Measurements from ENCODE around the gene GLIS2.
A peak's percentile ranks its signal among the peaks of the same experiment; 100 is the strongest.

The GLIS2 gene

GRCh38 chr16:4309102-4309832, 6.6 kb upstream of the GLIS2 start:
- peak overlapping the region; percentile 92; the same call in 1 of the 2 replicates for H3K27ac ChIP-seq
- H3K4me1 ChIP-seq = peaks cover 63% of the 10 kb centered on the region
- H4K20me1 ChIP-seq = no peaks in the 10 kb centered on the region
- no peak overlapping the region; the same call in 1 of the 2 replicates for H3K9ac ChIP-seq
- peaks cover 5% of the 10 kb centered on the region; the same call in 1 of the 2 replicates for H3K36me3 ChIP-seq
- TF ChIP-seq Cebpa-rat (IDR thresholded peaks at IDR 0.05) = no peak
- no peaks in the 10 kb centered on the region for H3K9me3 ChIP-seq
- H3K4me3 ChIP-seq = no peak overlapping the region
- peaks cover 17% of the 10 kb centered on the region for H3K27me3 ChIP-seq
- H3K4me2 ChIP-seq = peak overlapping the region; percentile 96

GRCh38 chr16:4309833-4310266, 6.0 kb upstream of the GLIS2 start:
- Histone ChIP-seq H3K4me2 (peak overlapping the region; percentile 96; the same call in 1 of the 2 replicates), H4K20me1 (no peaks in the 10 kb centered on the region), H3K27me3 (peaks cover 23% of the 10 kb centered on the region), H3K4me1 (peaks cover 64% of the 10 kb centered on the region), H3K4me3 (no peak overlapping the region), H3K36me3 (no peaks in the 10 kb centered on the region), H3K27ac (peak overlapping the region; percentile 16; the same call in 1 of the 2 replicates), H3K9me3 (no peaks in the 10 kb centered on the region), H3K9ac (no peak overlapping the region)
- no peak for TF ChIP-seq Cebpa-rat (IDR thresholded peaks at IDR 0.05)

- H3K36me3 ChIP-seq = no peaks in the 10 kb centered on the region
- H4K20me1 ChIP-seq = peaks cover 25% of the 10 kb centered on the region
- no peak overlapping the region for H3K4me3 ChIP-seq
- peak overlapping the region; percentile 99 for H3K4me2 ChIP-seq
- H3K27me3 ChIP-seq = peaks cover 28% of the 10 kb centered on the region
- no peak overlapping the region for H3K27ac ChIP-seq
- no peak overlapping the region for H3K9ac ChIP-seq
- H3K9me3 ChIP-seq = no peaks in the 10 kb centered on the region
- TF ChIP-seq Cebpa-rat (IDR thresholded peaks at IDR 0.05) = no peak
- peaks cover 60% of the 10 kb centered on the region for H3K4me1 ChIP-seq
These were observed 2.0 kb upstream of the GLIS2 start for GRCh38 chr16:4313563-4314531.

GRCh38 chr16:4314532-4315185, 1.2 kb upstream of the GLIS2 start:
- Histone ChIP-seq H3K4me2 (peak overlapping the region; percentile 99), H3K4me3 (peak overlapping the region; percentile 74), H3K9me3 (no peaks in the 10 kb centered on the region), H3K27ac (peak overlapping the region; percentile 82), H4K20me1 (peaks cover 34% of the 10 kb centered on the region), H3K27me3 (peaks cover 28% of the 10 kb centered on the region), H3K36me3 (no peaks in the 10 kb centered on the region), H3K9ac (peak overlapping the region; percentile 79), H3K4me1 (peaks cover 60% of the 10 kb centered on the region)
- TF ChIP-seq Cebpa-rat (IDR thresholded peaks at IDR 0.05) = no peak

- H3K36me3 ChIP-seq = no peaks in the 10 kb centered on the region
- H3K4me2 ChIP-seq = peak overlapping the region; percentile 100
- peaks cover 50% of the 10 kb centered on the region for H4K20me1 ChIP-seq
- peak overlapping the region; percentile 86 for H3K27ac ChIP-seq
- peaks cover 66% of the 10 kb centered on the region for H3K4me1 ChIP-seq
- H3K4me3 ChIP-seq = peak overlapping the region; percentile 74
- peak overlapping the region; percentile 83 for H3K9ac ChIP-seq
- no peaks in the 10 kb centered on the region for H3K9me3 ChIP-seq
- no peak for TF ChIP-seq Cebpa-rat (IDR thresholded peaks at IDR 0.05)
- H3K27me3 ChIP-seq = peaks cover 28% of the 10 kb centered on the region
These were observed 419 bp downstream of the GLIS2 start for GRCh38 chr16:4316108-4316863.

GRCh38 chr16:4316864-4317531, 1.1 kb downstream of the GLIS2 start:
- H3K4me1 ChIP-seq = peaks cover 73% of the 10 kb centered on the region
- H3K4me3 ChIP-seq = peak overlapping the region; percentile 74
- H3K4me2 ChIP-seq = peak overlapping the region; percentile 100
- peak overlapping the region; percentile 86 for H3K27ac ChIP-seq
- H3K27me3 ChIP-seq = peaks cover 28% of the 10 kb centered on the region
- H3K36me3 ChIP-seq = no peaks in the 10 kb centered on the region
- H3K9me3 ChIP-seq = no peaks in the 10 kb centered on the region
- H3K9ac ChIP-seq = peak overlapping the region; percentile 83
- peaks cover 57% of the 10 kb centered on the region for H4K20me1 ChIP-seq
- no peak for TF ChIP-seq Cebpa-rat (IDR thresholded peaks at IDR 0.05)

GRCh38 chr16:4317532-4318450, 1.9 kb downstream of the GLIS2 start:
- Histone ChIP-seq H3K9ac (peak overlapping the region; percentile 83), H3K27me3 (peaks cover 26% of the 10 kb centered on the region), H3K9me3 (no peaks in the 10 kb centered on the region), H3K36me3 (no peaks in the 10 kb centered on the region), H3K4me1 (peaks cover 81% of the 10 kb centered on the region), H3K4me3 (peak overlapping the region; percentile 74), H4K20me1 (peaks cover 65% of the 10 kb centered on the region), H3K4me2 (peak overlapping the region; percentile 100), H3K27ac (peak overlapping the region; percentile 86)
- TF ChIP-seq Cebpa-rat (IDR thresholded peaks at IDR 0.05) = no peak

Measured in BLaER1 (cell line).